Activated CD8-positive, alpha-beta T cell treated with anti-CD3 and anti-CD28 coated beads for 36 hours (primary cell): Measurements from ENCODE around the gene TMEM50B. TPM values are rescaled to one million over a fixed set of nuclear protein-coding genes. Genes with fewer than 3 reads are reported as not detected.

Experiments
- ATAC-seq: fragments of 200-7000 bp; cut with Tn5 transposase; one replicate; pipeline ENCODE4 v1.10.0; 2021; ENCODE audit warnings: mild to moderate bottlenecking, moderate library complexity
- CTCF ChIA-PET: fragments of 350-600 bp; sonication (Branson Sonifier 250); formaldehyde crosslinking; loops from one replicate; lab custom pipeline; 2021; ENCODE audit warnings: antibody characterized with exemption; lab: Charles Lee
- POLR2A ChIA-PET: fragments of 350-600 bp; sonication (Branson Sonifier 250); formaldehyde crosslinking; loops from one replicate; lab custom pipeline; 2021; ENCODE audit warnings: antibody characterized with exemption; lab: Charles Lee
- DNase-seq: peaks from one replicate; pipeline ENCODE4 v3.0.0-alpha.2; 2020
- H3K27ac Mint-ChIP-seq: one replicate; pipeline ENCODE4 v1.8.0; 2021; ENCODE audit warnings: mild to moderate bottlenecking, mixed read lengths
- H3K27me3 Mint-ChIP-seq: one replicate; pipeline ENCODE4 v1.8.0; 2021; ENCODE audit warnings: mixed read lengths
- H3K36me3 Mint-ChIP-seq: one replicate; pipeline ENCODE4 v1.8.0; 2021; ENCODE audit warnings: low read depth, mixed read lengths
- H3K4me1 Mint-ChIP-seq: one replicate; pipeline ENCODE4 v1.8.0; 2021; ENCODE audit warnings: low read depth, mixed read lengths
- H3K4me3 Mint-ChIP-seq: one replicate; pipeline ENCODE4 v1.8.0; 2021; ENCODE audit warnings: mild to moderate bottlenecking, moderate library complexity, mixed read lengths
- H3K9me3 Mint-ChIP-seq: one replicate; pipeline ENCODE4 v1.8.0; 2021; ENCODE audit warnings: mixed read lengths
- CTCF ChIP-seq: fragments of 200-600 bp; IDR thresholded peaks from one replicate; pipeline ENCODE4 v1.8.0; 2022; ENCODE audit warnings: antibody characterized with exemption, mild to moderate bottlenecking
- intact Hi-C: fragments of 100-400 bp; cut with micrococcal nuclease; formaldehyde crosslinking; loops from one replicate; pipeline ENCODE4 v1.10.0; 2022
- total RNA-seq, 2 experiments: library from RNA; stranded (reverse); gene quantifications; one replicate each; pipeline ENCODE4 v1.2.3, GENCODE V29; 2021

Gene TMEM50B
- total RNA-seq, 2 experiments from 2014 or later = 14.4 to 15.2 TPM

- ATAC-seq (peak; percentile 48), DNase-seq (peak; percentile 32)
- Mint-ChIP-seq H3K4me3 (peak within 1 kb of the TSS; percentile 78), H3K36me3 (peaks cover 3% of the 10 kb centered on the region), H3K27ac (peak within 1 kb of the TSS; percentile 82), H3K27me3 (peaks cover 11% of the 10 kb centered on the region), H3K9me3 (no peaks in the 10 kb centered on the region), H3K4me1 (peaks cover 34% of the 10 kb centered on the region)
- intact Hi-C loops = loop anchor here (5.0 kb wide), 1 partner anchor 34 kb away; no protein-coding TSS in a partner anchor
- no peak for TF ChIP-seq CTCF
- POLR2A ChIA-PET = interaction anchor here (0.5 to 1.5 kb wide), 4 partner anchors 11 to 31 kb away, joined by 3 to 5 read pairs (median 3); no protein-coding TSS in a partner anchor
- CTCF ChIA-PET = interaction anchor here (0.7 to 3.8 kb wide), 5 partner anchors 41 to 1393 kb away, joined by 3 to 12 read pairs (median 4); no protein-coding TSS in a partner anchor
Measured at GRCh38 chr21:33403128-33403785, 76.5 kb downstream of the TMEM50B start, which contains the start of gene IFNGR2. TSS of gene IFNGR2 (plus strand) at chr21:33403413. CDS start at chr21:33403544, 131 bp downstream.

- ChIA-PET POLR2A (interaction anchor here (0.5 to 1.5 kb wide), 4 partner anchors 10 to 631 kb away, joined by 3 to 5 read pairs (median 4); partner anchors contain the start of gene PAXBP1), CTCF (interaction anchor here (1.2 to 1.5 kb wide), 3 partner anchors 41 to 205 kb away, joined by 4 to 5 read pairs (median 4); no protein-coding TSS in a partner anchor)
- DNase-seq (no peak), ATAC-seq (peak; percentile 10)
- H3K4me3 Mint-ChIP-seq = peak overlapping the region; percentile 56
- peak overlapping the region; percentile 69 for H3K27ac Mint-ChIP-seq
- H3K27me3 Mint-ChIP-seq = peaks cover 11% of the 10 kb centered on the region
- intact Hi-C loops = loop anchor here (5.0 kb wide), 1 partner anchor 35 kb away; no protein-coding TSS in a partner anchor
- H3K36me3 Mint-ChIP-seq = peaks cover 3% of the 10 kb centered on the region
- H3K4me1 Mint-ChIP-seq = peaks cover 33% of the 10 kb centered on the region
- no peak for TF ChIP-seq CTCF
- no peaks in the 10 kb centered on the region for H3K9me3 Mint-ChIP-seq
Measured at GRCh38 chr21:33402001-33402979, 77.5 kb downstream of the TMEM50B start.

GRCh38 chr21:33401630-33401992, 78.2 kb downstream of the TMEM50B start:
- Mint-ChIP-seq H3K27me3 (peaks cover 11% of the 10 kb centered on the region), H3K36me3 (peaks cover 3% of the 10 kb centered on the region), H3K9me3 (no peaks in the 10 kb centered on the region), H3K4me1 (peaks cover 26% of the 10 kb centered on the region), H3K27ac (no peak overlapping the region), H3K4me3 (no peak overlapping the region)
- TF ChIP-seq CTCF = no peak
- intact Hi-C loops = loop anchor here (5.0 kb wide), 1 partner anchor 36 kb away; no protein-coding TSS in a partner anchor
- ATAC-seq = no peak
- CTCF ChIA-PET = interaction anchor here (1.2 to 1.5 kb wide), 2 partner anchors 202 to 204 kb away, joined by 4 read pairs; no protein-coding TSS in a partner anchor
- no peak for DNase-seq
- POLR2A ChIA-PET = interaction anchor here (0.5 to 1.5 kb wide), 3 partner anchors 17 to 630 kb away, joined by 3 to 5 read pairs (median 4); partner anchors contain the start of gene PAXBP1

Other genes with a start within 250 kb of the TMEM50B start
- 10 to 100 TPM; 25.0 to 30.5 TPM for gene IL10RB, start 213.6 kb downstream of the TMEM50B start, total RNA-seq
- 10 to 100 TPM; 25.6 to 30.3 TPM for gene IFNAR1, start 155.0 kb downstream of the TMEM50B start, total RNA-seq
- 1 to 10 TPM; 7.8 to 9.8 TPM for gene IFNGR2, start 76.6 kb downstream of the TMEM50B start, total RNA-seq
- gene DNAJC28, start 11.7 kb upstream of the TMEM50B start, total RNA-seq = under 1 TPM; 0.22 to 0.56 TPM
- 100 to 1,000 TPM; 224 to 232 TPM for gene GART, start 62.1 kb upstream of the TMEM50B start, total RNA-seq
- 100 to 1,000 TPM; 267 to 276 TPM for gene SON, start 63.1 kb upstream of the TMEM50B start, total RNA-seq
- 10 to 100 TPM; 36.8 to 41.5 TPM for gene DONSON, start 108.7 kb upstream of the TMEM50B start, total RNA-seq
- 10 to 100 TPM; 30.1 to 33.2 TPM for gene CRYZL1, start 161.8 kb upstream of the TMEM50B start, total RNA-seq
- gene ITSN1, start 162.5 kb upstream of the TMEM50B start, total RNA-seq = 1 to 10 TPM; 4.4 to 4.7 TPM